ENCODE results near the gene C19orf25.

- TF ChIP-seq POLR2A (IDR thresholded peaks at IDR 0.05; ENCODE audit: low read depth, low read length), result no peak
- TF ChIP-seq TAF1 (IDR thresholded peaks at IDR 0.05; ENCODE audit: borderline replicate concordance, low read depth, low read length), result no peak
Measured at GRCh38 chr19:1460033-1460995, 18.7 kb downstream of the C19orf25 start.

All from GM12892 (cell line).